Endothelial cell of umbilical vein (primary cell): ENCODE measurements around the gene SAV1. TPM values are rescaled to one million over a fixed set of nuclear protein-coding genes. Genes with fewer than 3 reads are reported as not detected.

Experiments used
- BruUV-seq: library from RNA; stranded (reverse); fragments of 400-500 nt; replicated peaks from 2 replicates; lab custom pipeline; 2021; lab: Mats Ljungman, UMichigan
- CTCF ChIA-PET: fragments of 300-600, 350-600 bp; sonication (Branson Sonifier 250); formaldehyde crosslinking; loops from one replicate; lab custom pipeline; 2021; ENCODE audit warnings: antibody characterized with exemption, inconsistent platforms; lab: Charles Lee
- POLR2A ChIA-PET: fragments of 300-600, 350-600 bp; sonication (Branson Sonifier 250); formaldehyde crosslinking; loops from one replicate; lab custom pipeline; 2021; ENCODE audit warnings: antibody characterized with exemption, inconsistent platforms; lab: Charles Lee
- DNase-seq: peaks from one replicate; pipeline ENCODE4 v3.0.0-alpha.2; 2011; ENCODE audit warnings: low read depth, low spot score
- FAIRE-seq: peaks from 2 replicates; lab custom pipeline; 2011; peaks lifted over from hg19 to GRCh38; lab: Jason Lieb, UNC
- H2AFZ ChIP-seq: 2 replicates; pipeline ENCODE4 v1.6.0; 2012; ENCODE audit warnings: low read depth, low read length, control low read depth, inconsistent platforms
- H3K27ac ChIP-seq: 2 replicates; pipeline ENCODE4 v1.5.1; 2011; ENCODE audit warnings: low read depth, mild to moderate bottlenecking, control low read depth, low read length, moderate library complexity; ENCODE audit not compliant: insufficient read depth
- H3K27me3 ChIP-seq, 2 experiments: 2 replicates each; pipeline versions ENCODE4 v1.6.0 to v1.6.1; 2011; ENCODE audit warnings: low read length in 2 of 2, mixed read lengths in 1 of 2; ENCODE audit not compliant: control insufficient read depth in 2 of 2, insufficient read depth in 2 of 2
- H3K36me3 ChIP-seq, 2 experiments: 2 replicates in 1 of 2; 3 replicates in 1 of 2; pipeline ENCODE4 v1.5.1; 2011; ENCODE audit warnings: low read length in 2 of 2, mild to moderate bottlenecking in 1 of 2, moderate library complexity in 1 of 2; ENCODE audit not compliant: control insufficient read depth in 2 of 2, insufficient read depth in 2 of 2; ENCODE audit errors: extremely low read depth in 1 of 2
- H3K4me1 ChIP-seq: 3 replicates; pipeline ENCODE4 v1.5.1; 2011; ENCODE audit warnings: mild to moderate bottlenecking, low read length; ENCODE audit not compliant: control insufficient read depth, insufficient read depth; ENCODE audit errors: extremely low read depth
- H3K4me2 ChIP-seq: 2 replicates; pipeline ENCODE4 v1.6.1; 2011; ENCODE audit warnings: low read length, control low read depth, mixed read lengths; ENCODE audit not compliant: insufficient read depth
- H3K4me3 ChIP-seq, 3 experiments: fragments of 200-600 bp in 1 of 3; sonication (generic), shearing (Covaris generic) in 1 of 3; replicated peaks in 1 of 3; 2 replicates each; pipeline ENCODE4 v1.5.1; 2011 to 2016; ENCODE audit warnings: control low read depth in 3 of 3, low read length in 3 of 3, mild to moderate bottlenecking in 2 of 3, inconsistent platforms in 1 of 3, low read depth in 1 of 3, moderate library complexity in 1 of 3; ENCODE audit not compliant: insufficient read depth in 1 of 3
- H3K79me2 ChIP-seq: 2 replicates; pipeline ENCODE4 v1.6.0; 2012; ENCODE audit warnings: low read length, inconsistent platforms; ENCODE audit not compliant: control insufficient read depth, insufficient read depth
- H3K9ac ChIP-seq: replicated peaks from 2 replicates; pipeline ENCODE3; 2011; ENCODE audit warnings: low read length, control low read depth; ENCODE audit not compliant: insufficient read depth; ENCODE audit errors: extremely low read depth
- H3K9me1 ChIP-seq: replicated peaks from 3 replicates; pipeline ENCODE4 v1.6.0; 2011; ENCODE audit warnings: mild to moderate bottlenecking, low read length; ENCODE audit not compliant: control insufficient read depth, insufficient read depth; ENCODE audit errors: extremely low read depth
- H3K9me3 ChIP-seq: replicated peaks from 2 replicates; pipeline ENCODE4 v1.5.1; 2012; ENCODE audit warnings: low read length, inconsistent platforms; ENCODE audit not compliant: control insufficient read depth, insufficient read depth
- H4K20me1 ChIP-seq: replicated peaks from 2 replicates; pipeline ENCODE3; 2011; ENCODE audit warnings: mild to moderate bottlenecking, low read length; ENCODE audit not compliant: control insufficient read depth, insufficient read depth; ENCODE audit errors: extremely low read depth
- EZH2 ChIP-seq: IDR thresholded peaks from 2 replicates; pipeline ENCODE4 v1.6.1; 2012; ENCODE audit warnings: borderline replicate concordance, low read depth, mild to moderate bottlenecking, moderate library complexity, low read length, inconsistent platforms; ENCODE audit not compliant: severe bottlenecking
- FOS ChIP-seq: IDR thresholded peaks from 2 replicates; pipeline ENCODE4 v1.6.1; 2011; ENCODE audit warnings: mild to moderate bottlenecking, low read length, moderate library complexity, borderline replicate concordance; ENCODE audit not compliant: insufficient read depth
- GATA2 ChIP-seq: IDR thresholded peaks from 2 replicates; pipeline ENCODE4 v1.7.0; 2011; ENCODE audit warnings: low read depth, mild to moderate bottlenecking, moderate library complexity, mixed read lengths, low read length; ENCODE audit not compliant: insufficient read length, insufficient read depth
- JUN ChIP-seq: IDR thresholded peaks from 2 replicates; pipeline ENCODE4 v1.6.1; 2011; ENCODE audit warnings: borderline replicate concordance, low read depth; ENCODE audit not compliant: insufficient read length, insufficient read depth
- MYC ChIP-seq: IDR thresholded peaks from one replicate; pipeline ENCODE4 v1.6.1; 2011; ENCODE audit warnings: mild to moderate bottlenecking, low read depth, low read length
- POLR2A ChIP-seq: IDR thresholded peaks from 2 replicates; pipeline ENCODE4 v1.6.1; 2012; ENCODE audit warnings: low read depth, mild to moderate bottlenecking, control low read depth, low read length
- POLR2AphosphoS5 ChIP-seq: IDR thresholded peaks from 2 replicates; pipeline ENCODE4 v1.6.1; 2012; ENCODE audit warnings: low read depth, mild to moderate bottlenecking, control low read depth, low read length, moderate library complexity; ENCODE audit not compliant: insufficient read depth
- dilution Hi-C: fragments of 300-500 bp; cut with MboI; formaldehyde crosslinking; loops from one replicate; pipeline ENCODE4 v1.15.0; 2019; ENCODE audit warnings: low sequenced_read_pairs; ENCODE audit not compliant: extremely low pct_ligation_motif_present
- intact Hi-C: fragments of 100-400 bp; cut with micrococcal nuclease; formaldehyde crosslinking; loops from one replicate; pipeline ENCODE4 v1.10.0; 2022
- polyA plus RNA-seq, 4 experiments: library from polyadenylated mRNA; depleted of rRNA in 3 of 4; stranded (reverse) in 3 of 4; unstranded in 1 of 4; fragments of >200 nt; gene quantifications; 2 replicates each; pipeline versions ENCODE4 v1.2.1 to v1.2.3, GENCODE V29; 2011 to 2012; ENCODE audit warnings: missing spikeins in 1 of 4
- total RNA-seq: library from RNA; stranded (reverse); gene quantifications from 2 replicates; pipeline ENCODE4 v1.2.3, GENCODE V29; 2021
- TF ChIP-seq, protein P1 (sequence below), 2 donors: IDR thresholded peaks; 1 replicate in 1 of 2; 2 replicates in 1 of 2; pipeline ENCODE4 v1.5.1; 2011; ENCODE audit warnings: low read length in 2 of 2, mild to moderate bottlenecking in 2 of 2, moderate library complexity in 2 of 2, control low read depth in 1 of 2, inconsistent platforms in 1 of 2, low read depth in 1 of 2; ENCODE audit not compliant: insufficient read depth in 1 of 2; ENCODE audit errors: extremely low read depth in 1 of 2
- TF ChIP-seq, protein P2 (sequence below): IDR thresholded peaks from 2 replicates; pipeline ENCODE4 v1.6.1; 2011; ENCODE audit not compliant: insufficient read depth, insufficient read length

Gene SAV1
- total and polyA plus RNA-seq, 2 donors (not counting 3 experiments of a cell fraction or from before 2014, with no cell fraction given): 7.1 to 31.0 TPM

DNA sequence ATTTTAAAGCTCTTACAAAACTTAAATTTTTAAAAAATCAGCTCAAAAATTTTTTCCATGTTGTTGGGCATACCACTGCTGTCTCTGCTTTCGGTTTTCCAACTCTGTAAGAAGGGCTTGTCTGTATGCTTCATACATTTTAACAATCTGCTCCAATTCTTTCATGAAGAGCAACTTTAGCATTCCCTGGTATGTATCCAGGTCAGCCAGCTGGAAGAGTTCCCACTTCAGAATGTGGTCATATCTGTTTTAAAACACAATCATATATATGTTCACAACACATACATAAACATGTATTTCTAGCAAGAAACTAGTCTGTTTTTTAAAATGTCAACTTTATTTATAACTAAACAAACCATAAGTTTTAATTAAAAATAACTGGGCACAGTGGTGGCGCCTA lies 33.0 kb downstream of the SAV1 start:
- Histone ChIP-seq H4K20me1 (no peaks in the 10 kb centered on the region), H3K9ac (no peak overlapping the region), H2AFZ (no peak overlapping the region), H3K9me1 (no peaks in the 10 kb centered on the region), H3K27me3 (no peaks in the 10 kb centered on the region), H3K9me3 (no peaks in the 10 kb centered on the region), H3K79me2 (peaks cover 2% of the 10 kb centered on the region), H3K4me3 (no peak overlapping the region), H3K4me1 (peaks cover 2% of the 10 kb centered on the region), H3K36me3 (peaks cover 3 to 5% of the 10 kb centered on the region in 2 experiments), H3K27ac (no peak overlapping the region), H3K4me2 (no peak overlapping the region)
- intact Hi-C loops: no loop called here
- TF ChIP-seq, protein P1, sequence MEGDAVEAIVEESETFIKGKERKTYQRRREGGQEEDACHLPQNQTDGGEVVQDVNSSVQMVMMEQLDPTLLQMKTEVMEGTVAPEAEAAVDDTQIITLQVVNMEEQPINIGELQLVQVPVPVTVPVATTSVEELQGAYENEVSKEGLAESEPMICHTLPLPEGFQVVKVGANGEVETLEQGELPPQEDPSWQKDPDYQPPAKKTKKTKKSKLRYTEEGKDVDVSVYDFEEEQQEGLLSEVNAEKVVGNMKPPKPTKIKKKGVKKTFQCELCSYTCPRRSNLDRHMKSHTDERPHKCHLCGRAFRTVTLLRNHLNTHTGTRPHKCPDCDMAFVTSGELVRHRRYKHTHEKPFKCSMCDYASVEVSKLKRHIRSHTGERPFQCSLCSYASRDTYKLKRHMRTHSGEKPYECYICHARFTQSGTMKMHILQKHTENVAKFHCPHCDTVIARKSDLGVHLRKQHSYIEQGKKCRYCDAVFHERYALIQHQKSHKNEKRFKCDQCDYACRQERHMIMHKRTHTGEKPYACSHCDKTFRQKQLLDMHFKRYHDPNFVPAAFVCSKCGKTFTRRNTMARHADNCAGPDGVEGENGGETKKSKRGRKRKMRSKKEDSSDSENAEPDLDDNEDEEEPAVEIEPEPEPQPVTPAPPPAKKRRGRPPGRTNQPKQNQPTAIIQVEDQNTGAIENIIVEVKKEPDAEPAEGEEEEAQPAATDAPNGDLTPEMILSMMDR (IDR thresholded peaks at IDR 0.05; ENCODE audit: extremely low read depth in 1 of 2, insufficient read depth in 1 of 2, low read depth in 1 of 2, low read length in 2 of 2): no peak
- TF ChIP-seq POLR2AphosphoS5 (no peak), MYC (no peak), POLR2A (no peak), GATA2 (no peak), JUN (no peak), FOS (no peak), EZH2 (no peak)
- TF ChIP-seq, protein P2, sequence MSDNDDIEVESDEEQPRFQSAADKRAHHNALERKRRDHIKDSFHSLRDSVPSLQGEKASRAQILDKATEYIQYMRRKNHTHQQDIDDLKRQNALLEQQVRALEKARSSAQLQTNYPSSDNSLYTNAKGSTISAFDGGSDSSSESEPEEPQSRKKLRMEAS: no peak
- DNase-seq (no peak), FAIRE-seq (no peak)
- BruUV-seq: no TSS peak
- ChIA-PET POLR2A (no interaction called here), CTCF (interaction anchor here (1.6 kb wide), 1 partner anchor 23 kb away, joined by 4 read pairs; no protein-coding TSS in a partner anchor)
- dilution Hi-C loops: no loop called here
